ENCODE measurements around the gene COQ5.

COQ5 gene

GRCh38 chr12:120483621-120484020 lies 45.3 kb downstream of the COQ5 start:
- DNase-seq (ENCODE audit: low read depth in 3 of 3): no peak

DNA sequence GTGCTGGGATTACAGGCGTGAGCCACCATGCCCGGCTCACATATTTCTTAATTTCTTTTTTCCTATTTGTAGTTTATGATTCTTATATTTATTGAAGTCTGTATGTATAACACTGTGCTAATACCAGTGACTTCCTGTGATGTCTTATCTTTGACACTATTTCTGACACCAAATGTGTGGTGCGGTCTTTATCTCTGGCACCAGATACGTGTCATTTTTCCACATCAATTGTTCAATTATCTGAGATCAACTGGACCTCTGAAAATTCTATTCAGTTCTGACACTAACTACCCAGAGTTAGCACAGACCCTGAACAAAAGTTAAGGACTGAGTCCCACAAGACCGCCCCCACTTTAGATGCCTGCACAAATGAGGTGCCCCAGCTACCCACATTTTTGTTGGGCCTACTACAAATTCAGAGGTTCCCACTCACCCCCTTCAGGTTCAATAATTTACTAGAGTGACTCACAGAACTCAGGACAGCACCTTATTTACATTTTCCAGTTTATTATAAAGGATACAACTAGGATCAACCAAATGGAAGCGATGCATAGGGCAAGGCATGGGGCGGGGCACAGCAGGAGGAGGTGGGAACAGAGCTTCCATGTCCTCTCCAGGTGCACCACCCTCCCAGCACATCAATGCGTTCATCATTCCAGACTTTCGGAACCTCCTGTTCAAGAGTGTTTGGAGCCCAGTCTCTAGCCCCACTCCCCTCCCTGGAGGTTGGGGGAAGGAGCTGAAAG lies 47.8 kb downstream of the COQ5 start:
- no peak for DNase-seq (ENCODE audit: low read depth in 3 of 3)

GRCh38 chr12:120480211-120480610 lies 48.7 kb downstream of the COQ5 start:
- DNase-seq (ENCODE audit: low read depth in 3 of 3): no peak

GRCh38 chr12:120479458-120479857 lies 49.5 kb downstream of the COQ5 start:
- no peak for DNase-seq (ENCODE audit: low read depth in 3 of 3)

DNA sequence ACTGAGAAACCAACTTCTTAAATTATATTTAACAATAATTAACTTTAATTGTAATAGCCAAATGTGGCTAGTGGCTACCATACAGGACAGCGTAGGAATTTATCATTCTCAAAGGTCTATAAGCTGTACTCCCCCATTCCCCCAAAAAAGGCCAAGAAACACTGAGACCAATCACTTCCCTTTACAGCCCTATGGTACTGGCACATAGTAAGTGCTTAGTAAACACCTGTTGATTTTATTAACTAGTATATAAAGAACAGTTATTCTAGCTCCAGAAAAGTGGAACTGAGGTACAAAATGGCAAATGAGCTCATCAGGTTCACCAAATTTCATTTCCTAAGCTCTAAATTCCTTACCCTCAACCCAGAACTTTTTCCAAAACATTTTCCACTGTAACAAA lies 53.3 kb downstream of the COQ5 start:
- DNase-seq (ENCODE audit: low read depth in 3 of 3): no peak

DNA sequence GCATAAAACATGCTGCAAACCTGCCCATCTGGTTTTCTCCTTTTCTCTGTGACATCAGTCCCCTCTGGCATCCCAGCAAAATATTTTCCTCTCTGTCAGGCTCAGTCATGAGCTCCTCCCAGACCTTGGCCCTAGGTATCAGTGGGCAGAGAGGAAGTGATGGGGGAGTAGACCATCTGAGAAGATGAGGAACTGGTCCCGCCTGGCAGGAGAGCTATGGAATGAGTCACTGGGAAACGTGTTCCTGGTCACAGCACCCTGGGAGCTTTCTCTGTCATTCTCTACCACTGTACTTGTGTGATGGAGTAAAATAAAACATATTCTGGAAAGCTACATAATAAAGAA lies 54.4 kb downstream of the COQ5 start:
- DNase-seq (ENCODE audit: low read depth in 3 of 3): no peak

- no peak for DNase-seq (ENCODE audit: low read depth in 3 of 3)
Measured at GRCh38 chr12:120473807-120474615, 54.9 kb downstream of the COQ5 start.

DNA sequence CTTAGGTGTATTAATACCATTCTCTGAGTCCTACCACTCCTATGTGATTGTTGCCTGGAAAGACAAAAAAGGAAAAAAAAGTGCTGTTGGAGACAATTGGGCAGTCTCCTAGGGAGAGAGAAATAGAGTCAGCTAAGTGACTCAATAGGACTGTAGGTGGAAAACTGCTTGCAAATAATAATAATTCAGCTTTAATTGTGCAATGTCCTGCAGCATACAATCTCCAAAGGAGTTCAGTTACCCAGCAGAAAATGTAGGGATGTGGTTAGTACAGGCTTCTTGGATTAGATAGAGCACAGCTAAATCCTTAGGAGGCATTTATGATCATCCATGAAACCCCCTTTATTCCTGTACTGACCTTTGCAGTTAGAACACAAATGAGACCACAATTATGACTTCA lies 56.4 kb downstream of the COQ5 start:
- no peak for DNase-seq (ENCODE audit: low read depth in 3 of 3)

GRCh38 chr12:120470150-120470784 lies 58.7 kb downstream of the COQ5 start:
- no peak for DNase-seq (ENCODE audit: low read depth in 3 of 3)

DNA sequence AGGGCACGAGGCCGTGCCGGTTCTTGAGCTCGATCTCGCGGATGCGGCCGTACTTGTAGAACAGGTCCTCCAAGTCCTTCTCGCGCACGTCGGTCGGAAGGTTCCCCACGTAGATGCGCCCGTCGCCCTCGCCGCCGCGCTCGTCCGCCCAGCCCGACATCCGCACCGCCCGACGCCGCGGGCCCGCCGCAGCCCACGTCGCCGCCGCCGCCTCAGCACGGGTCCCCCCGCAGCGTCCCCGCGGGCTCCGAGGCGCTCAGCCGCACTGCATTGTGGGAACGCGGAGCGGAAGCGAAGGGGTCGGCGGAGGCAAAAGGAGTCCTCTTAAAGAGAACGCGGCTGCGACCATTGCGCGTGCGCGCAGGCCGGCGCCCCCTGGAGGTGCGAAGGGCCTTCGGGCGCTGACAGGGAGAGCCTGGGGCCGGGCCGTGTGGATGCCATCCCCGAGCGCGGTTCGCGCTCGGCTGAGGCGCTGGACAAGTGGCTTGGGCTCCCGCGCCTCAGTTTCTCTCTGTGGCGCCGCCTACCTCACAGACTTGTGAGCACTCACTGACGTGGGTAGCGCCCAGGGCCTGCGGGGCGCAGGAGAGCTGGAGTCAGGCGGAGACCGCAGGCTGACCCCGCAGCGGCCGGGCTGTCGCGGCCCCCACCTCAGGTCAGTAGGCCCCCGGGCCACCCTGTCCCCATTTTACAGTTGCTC lies 59.4 kb downstream of the COQ5 start, which contains the start of gene SRSF9:
SRSF9 (minus strand) TSS at position 299 of the 700 bp plus-strand sequence; CDS start at position 160, 139 bp downstream.
- peak; percentile 94 to 97 (median 96) for DNase-seq (ENCODE audit: low read depth in 3 of 3)

DNA sequence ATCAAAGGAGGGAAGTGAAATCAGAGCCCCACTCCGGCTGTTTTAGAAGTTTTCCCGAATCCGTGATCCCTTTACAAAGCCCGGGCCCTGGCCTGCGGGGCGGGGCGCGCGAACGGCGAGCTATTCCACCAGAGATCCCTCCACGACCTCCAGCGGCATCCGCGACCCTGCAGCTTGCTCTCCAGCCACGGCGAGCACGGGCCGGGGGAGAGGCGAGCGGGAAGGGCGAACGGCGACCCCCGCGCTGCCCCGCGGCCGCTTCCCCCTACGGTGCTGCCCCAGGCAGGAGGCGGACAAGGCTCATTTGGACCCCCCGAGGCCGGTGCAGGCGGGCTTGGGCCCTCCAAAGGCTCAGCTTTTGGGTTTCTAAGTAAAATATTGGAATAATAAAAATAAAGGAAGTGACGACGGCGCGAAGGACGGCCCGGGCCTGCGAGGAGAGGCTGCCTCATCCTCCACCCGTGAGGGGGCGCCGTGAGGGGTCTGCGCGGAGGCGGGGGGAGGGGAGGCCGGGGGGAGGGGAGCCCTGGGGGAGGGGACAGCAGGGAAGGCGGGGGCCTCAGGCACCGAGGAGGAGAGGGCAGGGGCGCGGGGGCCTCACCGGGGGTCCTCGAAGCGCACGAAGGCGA lies 60.0 kb downstream of the COQ5 start:
- DNase-seq (ENCODE audit: low read depth in 3 of 3): no peak

GRCh38 chr12:120468325-120468820 lies 60.6 kb downstream of the COQ5 start:
- DNase-seq (ENCODE audit: low read depth in 3 of 3): peak in 1 of 3 donors; percentile 13

GRCh38 chr12:120467439-120467838 lies 61.5 kb downstream of the COQ5 start:
- no peak for DNase-seq (ENCODE audit: low read depth in 3 of 3)

DNA sequence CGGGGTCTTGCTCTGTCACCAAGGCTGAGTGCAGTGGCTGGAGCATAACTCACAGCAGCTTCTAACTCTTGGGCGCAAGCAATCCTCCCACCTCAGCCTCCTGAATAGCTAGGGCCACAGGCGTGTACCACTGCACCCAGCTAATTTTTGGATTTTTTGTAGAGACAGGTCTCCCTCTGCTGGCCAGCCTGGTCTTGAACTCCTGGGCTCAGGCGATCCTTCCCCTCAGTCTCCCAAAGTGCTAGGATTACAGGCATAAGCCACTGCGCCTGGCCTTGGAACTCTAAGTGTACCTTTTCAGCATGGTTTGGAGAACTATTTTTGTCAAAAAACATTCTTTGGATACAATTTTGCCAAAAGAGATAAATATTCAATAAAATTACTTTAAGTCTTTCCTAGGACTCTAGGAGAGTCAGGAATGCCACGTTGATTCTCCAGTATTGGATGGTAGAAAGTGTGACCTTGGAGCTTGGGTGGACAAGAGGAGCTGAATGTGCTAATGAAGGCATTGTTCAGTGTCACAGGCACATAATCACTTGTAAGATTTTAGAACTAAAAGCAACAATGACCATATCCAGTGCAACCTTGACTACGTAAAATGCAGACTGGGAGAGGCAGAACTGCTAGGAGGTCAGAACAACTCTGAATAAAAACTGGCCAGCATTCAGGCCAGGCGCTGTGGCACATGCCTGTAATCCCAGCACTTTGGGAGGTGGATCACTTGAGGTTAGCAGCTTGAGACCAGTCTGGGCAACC lies 62.2 kb downstream of the COQ5 start:
- DNase-seq (ENCODE audit: low read depth in 3 of 3): peak in 1 of 3 donors; percentile 29

DNA sequence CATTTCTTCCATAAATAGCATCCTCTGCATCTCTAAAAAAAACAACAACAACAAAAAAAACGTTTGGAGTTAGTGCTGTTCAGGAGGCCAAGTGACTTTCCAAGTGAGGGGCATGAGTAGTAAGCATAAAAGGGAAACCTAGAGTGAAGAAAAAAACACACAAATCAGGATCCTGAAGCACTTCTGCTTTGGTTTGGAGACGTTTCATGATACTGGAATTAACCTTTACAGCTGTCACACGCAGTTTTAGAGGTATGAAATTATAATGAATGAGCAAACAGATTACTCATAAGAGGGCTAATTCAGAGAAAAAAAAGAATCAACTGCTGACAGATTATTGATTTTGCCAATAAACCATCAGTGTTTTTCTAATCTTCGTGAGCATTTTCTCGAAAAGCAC lies 63.2 kb downstream of the COQ5 start:
- DNase-seq (ENCODE audit: low read depth in 3 of 3): no peak

DNA sequence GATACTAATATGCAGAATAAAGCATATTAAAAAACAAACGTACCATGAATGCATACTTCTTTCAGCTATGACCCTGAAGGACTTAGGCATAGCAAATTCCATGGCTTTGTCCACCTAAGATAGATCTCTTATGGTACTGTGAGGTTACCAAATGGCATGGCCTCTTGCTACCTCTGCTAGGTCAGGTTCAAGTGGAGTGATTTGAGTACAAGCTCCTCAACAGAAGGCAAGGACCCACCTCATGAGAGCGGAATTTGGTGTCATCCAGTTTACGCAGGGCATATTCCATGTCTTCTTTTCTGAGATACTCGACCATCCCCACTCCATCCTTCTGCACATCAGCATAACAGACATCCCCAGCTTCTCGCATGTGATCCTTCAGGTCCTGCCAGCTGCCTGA lies 65.2 kb downstream of the COQ5 start:
- DNase-seq (ENCODE audit: low read depth in 3 of 3): no peak

- no peak for DNase-seq (ENCODE audit: low read depth in 3 of 3)
Measured at GRCh38 chr12:120462099-120462640, 66.8 kb downstream of the COQ5 start.

- DNase-seq (ENCODE audit: low read depth in 3 of 3): no peak
Measured at GRCh38 chr12:120460157-120460556, 68.8 kb downstream of the COQ5 start.

- no peak for DNase-seq (ENCODE audit: low read depth in 3 of 3)
Measured at GRCh38 chr12:120457133-120457532, 71.8 kb downstream of the COQ5 start.

GRCh38 chr12:120455302-120455701 lies 73.7 kb downstream of the COQ5 start:
- no peak for DNase-seq (ENCODE audit: low read depth in 3 of 3)
